A673 (cell line): ENCODE measurements around the gene CSTPP1. TPM values are rescaled to one million over a fixed set of nuclear protein-coding genes. Genes with fewer than 3 reads are reported as not detected.

ENCODE experiments used
- BruUV-seq: library from RNA; stranded (reverse); fragments of 400-500 nt; replicated peaks from 2 replicates; lab custom pipeline; 2021; lab: Mats Ljungman, UMichigan
- CTCF ChIA-PET: fragments of 300-600 bp; sonication (Branson Sonifier 250); formaldehyde crosslinking; loops from one replicate; lab custom pipeline; 2022; ENCODE audit warnings: antibody characterized with exemption; lab: Charles Lee
- POLR2A ChIA-PET: fragments of 300-600 bp; sonication (Branson Sonifier 250); formaldehyde crosslinking; loops from one replicate; lab custom pipeline; 2022; ENCODE audit warnings: antibody characterized with exemption; ENCODE audit not compliant: low non-redundant PET; lab: Charles Lee
- DNase-seq: peaks from one replicate; pipeline ENCODE4 v3.0.0-alpha.2; 2015; ENCODE audit warnings: low spot score
- H3K27ac ChIP-seq: fragments of 200-600 bp; sonication (generic); 2 replicates; pipeline ENCODE4 v1.5.1; 2016; ENCODE audit warnings: mixed run types, low read depth, mild to moderate bottlenecking, mixed read lengths, antibody characterized with exemption, low read length; ENCODE audit not compliant: poor library complexity, severe bottlenecking
- H3K27me3 ChIP-seq: fragments of 200-600 bp; sonication (generic); replicated peaks from 2 replicates; pipeline ENCODE4 v1.6.1; 2017; ENCODE audit warnings: mixed run types, low read depth, mild to moderate bottlenecking, mixed read lengths, antibody characterized with exemption, low read length; ENCODE audit not compliant: insufficient read depth, poor library complexity
- H3K36me3 ChIP-seq: fragments of 200-600 bp; sonication (generic); 2 replicates; pipeline ENCODE4 v1.6.1; 2016; ENCODE audit warnings: mixed run types, mild to moderate bottlenecking, mixed read lengths, antibody characterized with exemption, low read length; ENCODE audit not compliant: insufficient read depth, poor library complexity, severe bottlenecking
- H3K4me1 ChIP-seq: fragments of 200-600 bp; sonication (generic); 2 replicates; pipeline ENCODE4 v1.6.1; 2017; ENCODE audit warnings: mixed run types, mild to moderate bottlenecking, mixed read lengths, antibody characterized with exemption, low read length; ENCODE audit not compliant: insufficient read depth, poor library complexity, severe bottlenecking
- H3K4me3 ChIP-seq: fragments of 200-600 bp; sonication (generic); 2 replicates; pipeline ENCODE4 v1.5.1; 2016; ENCODE audit warnings: low read depth, mixed run types, mild to moderate bottlenecking, mixed read lengths, low read length; ENCODE audit not compliant: poor library complexity, severe bottlenecking
- H3K9me3 ChIP-seq: fragments of 200-600 bp; sonication (generic); 2 replicates; pipeline ENCODE4 v1.6.1; 2016; ENCODE audit warnings: mixed run types, low read depth, mild to moderate bottlenecking, mixed read lengths, antibody characterized with exemption, low read length; ENCODE audit not compliant: poor library complexity, severe bottlenecking
- EZH2 ChIP-seq: fragments of 200-600 bp; sonication (generic); IDR thresholded peaks from 2 replicates; pipeline ENCODE4 v1.6.1; 2017; ENCODE audit warnings: borderline replicate concordance, low read depth, mild to moderate bottlenecking, mixed read lengths, antibody characterized with exemption, low read length; ENCODE audit not compliant: poor library complexity, severe bottlenecking
- intact Hi-C: fragments of 100-400 bp; cut with micrococcal nuclease; formaldehyde crosslinking; loops from one replicate; pipeline ENCODE4 v1.10.0; 2022; ENCODE audit not compliant: unreplicated experiment
- total RNA-seq: library from RNA; stranded (reverse); gene quantifications from 2 replicates; pipeline ENCODE4 v1.2.3, GENCODE V29; 2021
- TF ChIP-seq, protein P1 (sequence below): fragments of 300-800, 200-600 bp; sonication (generic); conservative IDR thresholded peaks from 2 replicates; pipeline ENCODE4 v1.5.1; 2017; ENCODE audit warnings: low read depth, mild to moderate bottlenecking, antibody characterized with exemption, low read length, moderate library complexity, mixed read lengths

CSTPP1 gene
- total RNA-seq, 1 experiment from 2014 or later, result 79.3 TPM

DNA sequence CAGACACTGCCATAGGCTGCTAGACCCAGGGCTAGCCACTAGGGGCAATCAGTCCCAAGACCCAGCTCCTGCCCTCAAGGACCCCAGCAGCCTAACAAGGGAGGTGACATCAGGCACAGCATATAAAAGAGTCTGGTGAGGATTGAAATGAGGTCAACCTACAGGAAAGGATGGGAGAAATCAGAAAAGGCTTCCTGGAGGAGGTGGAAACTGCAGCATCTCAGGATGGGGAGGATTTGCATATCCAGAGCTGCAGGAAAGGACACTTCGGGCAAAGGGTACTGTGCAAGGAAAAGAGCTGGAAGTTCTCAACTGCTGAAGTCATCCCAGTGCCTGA is 243.1 kb downstream of the CSTPP1 start:
- POLR2A ChIA-PET, result interaction anchor here (0.5 kb wide), 1 partner anchor 938 kb away, joined by 5 read pairs; no protein-coding TSS in a partner anchor
- Histone ChIP-seq H3K27ac (no peak overlapping the region), H3K9me3 (no peaks in the 10 kb centered on the region), H3K27me3 (no peaks in the 10 kb centered on the region), H3K36me3 (peaks cover 25% of the 10 kb centered on the region), H3K4me3 (no peak overlapping the region), H3K4me1 (peaks cover 16% of the 10 kb centered on the region)
- BruUV-seq, result no TSS peak
- TF ChIP-seq, protein P1, sequence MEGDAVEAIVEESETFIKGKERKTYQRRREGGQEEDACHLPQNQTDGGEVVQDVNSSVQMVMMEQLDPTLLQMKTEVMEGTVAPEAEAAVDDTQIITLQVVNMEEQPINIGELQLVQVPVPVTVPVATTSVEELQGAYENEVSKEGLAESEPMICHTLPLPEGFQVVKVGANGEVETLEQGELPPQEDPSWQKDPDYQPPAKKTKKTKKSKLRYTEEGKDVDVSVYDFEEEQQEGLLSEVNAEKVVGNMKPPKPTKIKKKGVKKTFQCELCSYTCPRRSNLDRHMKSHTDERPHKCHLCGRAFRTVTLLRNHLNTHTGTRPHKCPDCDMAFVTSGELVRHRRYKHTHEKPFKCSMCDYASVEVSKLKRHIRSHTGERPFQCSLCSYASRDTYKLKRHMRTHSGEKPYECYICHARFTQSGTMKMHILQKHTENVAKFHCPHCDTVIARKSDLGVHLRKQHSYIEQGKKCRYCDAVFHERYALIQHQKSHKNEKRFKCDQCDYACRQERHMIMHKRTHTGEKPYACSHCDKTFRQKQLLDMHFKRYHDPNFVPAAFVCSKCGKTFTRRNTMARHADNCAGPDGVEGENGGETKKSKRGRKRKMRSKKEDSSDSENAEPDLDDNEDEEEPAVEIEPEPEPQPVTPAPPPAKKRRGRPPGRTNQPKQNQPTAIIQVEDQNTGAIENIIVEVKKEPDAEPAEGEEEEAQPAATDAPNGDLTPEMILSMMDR, result peak; percentile 83
- no peak for TF ChIP-seq EZH2
- CTCF ChIA-PET, result interaction anchor here (1.0 to 1.2 kb wide), 7 partner anchors 9 to 175 kb away, joined by 3 to 9 read pairs (median 4); no protein-coding TSS in a partner anchor
- intact Hi-C loops, result loop anchor here (5.0 kb wide), 3 partner anchors 68 to 673 kb away; partner anchors contain the start of gene ACP2
- peak; percentile 78 for DNase-seq

DNA sequence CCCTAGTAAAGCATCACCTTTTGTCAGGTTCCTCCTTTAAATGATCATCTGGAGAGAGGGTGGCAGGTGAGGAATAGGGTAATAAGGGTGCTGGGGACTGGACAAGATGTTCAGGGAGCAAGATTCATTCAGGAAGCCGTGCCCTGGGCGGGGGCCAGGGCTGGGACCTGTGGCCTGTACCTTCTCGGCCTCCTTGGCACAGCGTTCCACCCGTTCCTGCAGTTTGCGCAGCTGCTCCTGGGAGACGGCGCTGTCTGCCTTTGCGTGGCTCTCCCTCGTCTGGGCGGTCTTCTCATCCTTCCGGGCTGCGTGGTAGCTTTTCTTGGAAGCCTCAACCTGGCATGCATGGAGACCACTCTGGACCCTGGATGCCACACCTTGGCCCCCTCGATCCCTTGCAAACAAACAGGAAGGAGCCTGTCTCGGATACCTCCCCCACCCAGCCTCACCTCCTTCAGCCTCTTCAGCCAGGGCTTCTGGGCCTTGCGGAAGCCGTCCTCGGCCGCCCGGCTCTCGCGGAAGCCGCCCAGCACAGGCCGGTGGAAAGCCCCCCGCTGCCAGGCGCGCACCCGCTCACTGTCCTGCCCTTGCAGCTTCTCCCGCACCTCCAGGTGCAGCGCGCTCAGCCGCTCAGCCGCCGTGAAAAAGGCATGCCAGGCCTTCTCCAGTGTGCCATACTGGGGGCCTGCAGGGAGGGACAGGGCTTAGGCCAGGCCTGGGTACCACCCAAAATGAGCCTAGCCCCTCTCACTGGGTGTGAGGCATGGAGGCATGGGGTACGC is 243.6 kb downstream of the CSTPP1 start:
- CTCF ChIA-PET, result interaction anchor here (0.5 to 1.2 kb wide), 8 partner anchors 8 to 174 kb away, joined by 3 to 9 read pairs (median 4); no protein-coding TSS in a partner anchor
- no TSS peak for BruUV-seq

DNA sequence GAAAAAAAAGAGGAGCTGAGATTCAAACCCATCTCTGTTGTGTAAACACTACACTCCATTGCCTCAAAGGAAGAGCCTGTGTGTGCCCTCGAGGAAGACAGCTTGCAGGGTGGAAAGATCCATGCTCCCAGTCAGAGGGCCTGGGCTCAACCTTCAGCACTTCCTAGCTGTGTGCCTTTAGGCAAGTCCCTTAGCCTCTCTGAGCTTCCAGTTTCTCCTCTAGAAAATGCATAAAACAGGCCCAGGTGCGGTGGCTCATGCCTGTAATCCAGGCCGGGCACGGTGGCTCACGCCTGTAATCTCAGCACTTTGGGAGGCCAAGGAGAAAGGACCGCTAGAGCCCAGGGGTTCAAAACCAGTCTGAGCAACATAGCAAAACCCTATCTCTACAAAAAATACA is 244.7 kb downstream of the CSTPP1 start:
- CTCF ChIA-PET, result interaction anchor here (0.6 kb wide), 1 partner anchor 15 kb away, joined by 3 read pairs; no protein-coding TSS in a partner anchor

More for the DNA sequence above, 243.6 kb downstream of the CSTPP1 start:
- DNase-seq, result no peak
- Histone ChIP-seq H3K27ac (no peak overlapping the region), H3K36me3 (peaks cover 19% of the 10 kb centered on the region), H3K9me3 (no peaks in the 10 kb centered on the region), H3K4me1 (peaks cover 15% of the 10 kb centered on the region), H3K27me3 (no peaks in the 10 kb centered on the region), H3K4me3 (no peak overlapping the region)
- POLR2A ChIA-PET, result interaction anchor here (0.5 kb wide), 1 partner anchor 938 kb away, joined by 5 read pairs; no protein-coding TSS in a partner anchor
- intact Hi-C loops, result no loop called here
- TF ChIP-seq, protein P1, result no peak
- TF ChIP-seq EZH2, result no peak

More for the DNA sequence above, 244.7 kb downstream of the CSTPP1 start:
- POLR2A ChIA-PET, result no interaction called here
- BruUV-seq, result no TSS peak
- Histone ChIP-seq H3K4me1 (peaks cover 12% of the 10 kb centered on the region), H3K4me3 (no peak overlapping the region), H3K27me3 (no peaks in the 10 kb centered on the region), H3K27ac (no peak overlapping the region), H3K36me3 (peaks cover 13% of the 10 kb centered on the region), H3K9me3 (no peaks in the 10 kb centered on the region)
- no peak for DNase-seq
- TF ChIP-seq EZH2, result no peak
- TF ChIP-seq, protein P1, result no peak
- intact Hi-C loops, result no loop called here
